ENCODE results near the gene CPNE4.
A peak's percentile ranks its signal among the peaks of the same experiment; 100 is the strongest.

The CPNE4 gene

GRCh38 chr3:131981323-131981722 is 53.5 kb downstream of the CPNE4 start:
- Histone ChIP-seq H3K4me3 (ENCODE audit: low read length, poor library complexity, severe bottlenecking) (no peak overlapping the region), H3K79me2 (ENCODE audit: insufficient read depth, low read length) (no peaks in the 10 kb centered on the region), H3K9me2 (replicated peaks; ENCODE audit: low read depth, low read length) (no peaks in the 10 kb centered on the region), H3F3A (ENCODE audit: low read depth) (no peaks in the 10 kb centered on the region), H3K9me3 (ENCODE audit: insufficient read depth, low read depth, low read length) (no peaks in the 10 kb centered on the region), H3K4me2 (ENCODE audit: low read depth, low read length, poor library complexity, severe bottlenecking) (no peak overlapping the region), H3K36me3 (ENCODE audit: insufficient read depth, low read length) (no peaks in the 10 kb centered on the region), H3K9ac (ENCODE audit: low read depth, low read length, poor library complexity, severe bottlenecking) (no peak overlapping the region), H4K20me1 (ENCODE audit: insufficient read depth, low read length, poor library complexity, severe bottlenecking) (no peaks in the 10 kb centered on the region), H3K4me1 (ENCODE audit: insufficient read depth, low read length, poor library complexity, severe bottlenecking) (peaks cover 1% of the 10 kb centered on the region), H3K27me3 (ENCODE audit: insufficient read depth, low read length, poor library complexity, severe bottlenecking) (no peaks in the 10 kb centered on the region), H2AFZ (ENCODE audit: low read length) (no peak overlapping the region)
- no peak for TF ChIP-seq EZH2phosphoT487 (IDR thresholded peaks at IDR 0.05; ENCODE audit: borderline replicate concordance)
- TF ChIP-seq CTCF (conservative IDR thresholded peaks at IDR 0.05; ENCODE audit: low read length): no peak

- Histone ChIP-seq H3K9me2 (replicated peaks; ENCODE audit: low read depth, low read length) (no peaks in the 10 kb centered on the region), H3K27me3 (ENCODE audit: insufficient read depth, low read length, poor library complexity, severe bottlenecking) (no peaks in the 10 kb centered on the region), H4K20me1 (ENCODE audit: insufficient read depth, low read length, poor library complexity, severe bottlenecking) (no peaks in the 10 kb centered on the region), H3K9me3 (ENCODE audit: insufficient read depth, low read depth, low read length) (no peaks in the 10 kb centered on the region), H3K9ac (ENCODE audit: low read depth, low read length, poor library complexity, severe bottlenecking) (no peak overlapping the region), H2AFZ (ENCODE audit: low read length) (no peak overlapping the region), H3F3A (ENCODE audit: low read depth) (no peaks in the 10 kb centered on the region), H3K4me1 (ENCODE audit: insufficient read depth, low read length, poor library complexity, severe bottlenecking) (peaks cover 12% of the 10 kb centered on the region), H3K36me3 (ENCODE audit: insufficient read depth, low read length) (no peaks in the 10 kb centered on the region), H3K4me3 (ENCODE audit: low read length, poor library complexity, severe bottlenecking) (no peak overlapping the region), H3K4me2 (ENCODE audit: low read depth, low read length, poor library complexity, severe bottlenecking) (no peak overlapping the region), H3K79me2 (ENCODE audit: insufficient read depth, low read length) (no peaks in the 10 kb centered on the region)
- TF ChIP-seq EZH2phosphoT487 (IDR thresholded peaks at IDR 0.05; ENCODE audit: borderline replicate concordance) (no peak), CTCF (conservative IDR thresholded peaks at IDR 0.05; ENCODE audit: low read length) (no peak)
Measured at GRCh38 chr3:131976448-131976847, 58.4 kb downstream of the CPNE4 start.

GRCh38 chr3:131975047-131975446 is 59.8 kb downstream of the CPNE4 start:
- no peaks in the 10 kb centered on the region for H3K79me2 ChIP-seq (ENCODE audit: insufficient read depth, low read length)
- peaks cover 12% of the 10 kb centered on the region for H3K4me1 ChIP-seq (ENCODE audit: insufficient read depth, low read length, poor library complexity, severe bottlenecking)
- H3K9ac ChIP-seq (ENCODE audit: low read depth, low read length, poor library complexity, severe bottlenecking): no peak overlapping the region
- H3K27me3 ChIP-seq (ENCODE audit: insufficient read depth, low read length, poor library complexity, severe bottlenecking): no peaks in the 10 kb centered on the region
- H3K9me3 ChIP-seq (ENCODE audit: insufficient read depth, low read depth, low read length): no peaks in the 10 kb centered on the region
- H3K4me2 ChIP-seq (ENCODE audit: low read depth, low read length, poor library complexity, severe bottlenecking): no peak overlapping the region
- H4K20me1 ChIP-seq (ENCODE audit: insufficient read depth, low read length, poor library complexity, severe bottlenecking): no peaks in the 10 kb centered on the region
- peak overlapping the region; percentile 23; the same call in 1 of the 2 replicates for H2AFZ ChIP-seq (ENCODE audit: low read length)
- TF ChIP-seq CTCF (conservative IDR thresholded peaks at IDR 0.05; ENCODE audit: low read length): no peak
- no peak for TF ChIP-seq EZH2phosphoT487 (IDR thresholded peaks at IDR 0.05; ENCODE audit: borderline replicate concordance)
- no peak overlapping the region for H3K4me3 ChIP-seq (ENCODE audit: low read length, poor library complexity, severe bottlenecking)
- no peaks in the 10 kb centered on the region for H3K36me3 ChIP-seq (ENCODE audit: insufficient read depth, low read length)
- no peaks in the 10 kb centered on the region for H3F3A ChIP-seq (ENCODE audit: low read depth)
- H3K9me2 ChIP-seq (replicated peaks; ENCODE audit: low read depth, low read length): no peaks in the 10 kb centered on the region
